Measurements from ENCODE around the gene ZBED4.

Gene ZBED4

DNA sequence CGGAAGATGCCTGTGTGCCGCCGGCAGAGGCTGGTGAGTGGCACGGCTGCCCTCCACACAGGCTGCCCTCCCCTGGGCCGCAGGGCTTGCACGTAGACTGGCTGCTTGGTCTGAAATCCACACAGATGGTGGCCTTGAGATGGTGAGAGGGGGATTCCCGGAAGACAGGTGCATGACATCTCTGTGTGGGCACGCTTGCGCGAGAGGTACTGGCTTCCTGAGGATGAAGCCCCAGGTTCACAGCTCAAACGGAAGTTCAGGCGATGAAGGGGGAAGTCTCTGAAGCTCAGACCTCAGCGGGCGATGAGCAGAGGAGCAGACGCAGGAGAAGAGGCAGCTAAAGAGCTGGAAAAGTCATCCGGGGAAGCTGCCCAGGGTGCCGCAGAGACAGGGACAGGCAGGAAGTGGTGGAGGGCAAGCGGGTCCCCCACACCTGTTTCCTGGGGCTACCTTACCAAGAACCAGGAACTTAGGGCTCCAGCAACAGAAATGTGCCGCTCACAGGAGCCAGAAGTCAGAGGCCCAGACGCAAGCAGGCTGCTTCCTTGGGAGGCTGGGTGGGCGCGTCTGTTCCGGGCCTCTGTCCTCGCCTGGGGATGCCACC is 72.0 kb downstream of the ZBED4 start:
- no peak for DNase-seq

DNA sequence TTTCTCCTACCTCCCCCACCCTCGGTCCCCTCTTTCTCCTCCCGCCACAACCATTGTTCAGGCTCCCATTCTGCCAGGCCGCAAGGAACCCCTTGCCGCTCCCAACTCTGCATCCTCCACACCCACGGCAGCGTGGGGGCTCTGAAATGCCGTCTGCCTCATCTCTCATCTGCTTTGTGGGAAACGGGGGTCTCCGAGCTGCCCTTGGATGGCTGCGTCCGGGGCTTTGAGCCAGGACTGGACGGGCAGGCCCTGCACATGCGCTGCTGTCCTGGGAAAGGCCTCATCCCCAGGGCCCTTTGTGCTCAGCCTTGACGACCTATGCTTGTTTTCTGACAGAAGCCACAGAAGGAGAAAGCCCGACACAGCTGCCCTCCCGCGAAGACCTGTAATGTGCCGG is 73.3 kb downstream of the ZBED4 start:
- no peak for DNase-seq

DNA sequence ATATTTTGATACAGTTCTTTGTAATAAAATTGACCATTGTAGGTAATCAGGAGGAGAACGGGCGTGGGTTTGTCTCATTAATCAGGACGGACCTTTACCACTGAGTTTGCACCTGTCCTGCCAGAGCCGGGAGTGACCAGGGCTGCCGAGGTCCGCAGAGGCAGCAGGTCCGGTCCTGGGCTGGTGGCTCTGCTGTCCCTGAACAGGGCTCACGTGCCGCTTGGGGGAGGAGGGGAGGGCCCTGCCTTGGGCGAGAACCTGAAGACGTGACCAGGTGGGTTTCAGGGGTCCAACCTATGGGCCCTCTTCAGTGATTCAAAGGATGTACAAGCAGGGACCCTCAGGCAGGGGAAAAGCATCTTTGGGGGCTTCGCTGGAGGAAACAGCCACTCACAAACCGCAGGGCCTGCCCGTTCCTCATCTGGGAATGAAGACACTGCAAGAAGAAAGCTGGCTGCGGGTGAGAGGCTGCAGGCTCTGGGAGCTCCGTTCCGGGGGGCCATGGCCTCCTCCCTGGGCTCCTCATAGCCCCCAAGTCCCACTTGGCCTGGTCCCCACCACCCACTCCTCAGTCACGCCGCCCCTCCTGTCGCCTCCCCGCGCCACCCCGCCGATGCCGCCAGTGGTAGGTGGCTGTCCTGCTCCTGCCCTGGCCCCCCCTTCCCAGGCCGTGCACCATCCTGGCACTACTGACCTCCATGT is 74.0 kb downstream of the ZBED4 start:
- no peak for DNase-seq

DNA sequence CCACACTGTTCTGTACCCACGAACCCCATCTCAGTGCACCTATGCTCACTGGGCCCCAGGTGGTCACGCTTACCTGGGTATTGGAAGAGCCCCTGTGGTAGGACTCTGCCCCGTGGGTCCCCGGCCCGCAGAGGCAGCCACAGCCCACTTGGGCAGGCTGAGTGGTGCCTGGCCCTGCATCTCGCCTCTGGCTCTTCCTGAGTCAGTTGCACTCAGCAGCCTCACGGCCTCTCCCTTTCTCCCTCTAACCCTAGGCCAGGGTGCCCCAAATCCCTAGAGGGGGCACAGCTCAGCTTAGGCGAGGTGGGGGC is 74.5 kb downstream of the ZBED4 start:
- DNase-seq, result no peak

DNA sequence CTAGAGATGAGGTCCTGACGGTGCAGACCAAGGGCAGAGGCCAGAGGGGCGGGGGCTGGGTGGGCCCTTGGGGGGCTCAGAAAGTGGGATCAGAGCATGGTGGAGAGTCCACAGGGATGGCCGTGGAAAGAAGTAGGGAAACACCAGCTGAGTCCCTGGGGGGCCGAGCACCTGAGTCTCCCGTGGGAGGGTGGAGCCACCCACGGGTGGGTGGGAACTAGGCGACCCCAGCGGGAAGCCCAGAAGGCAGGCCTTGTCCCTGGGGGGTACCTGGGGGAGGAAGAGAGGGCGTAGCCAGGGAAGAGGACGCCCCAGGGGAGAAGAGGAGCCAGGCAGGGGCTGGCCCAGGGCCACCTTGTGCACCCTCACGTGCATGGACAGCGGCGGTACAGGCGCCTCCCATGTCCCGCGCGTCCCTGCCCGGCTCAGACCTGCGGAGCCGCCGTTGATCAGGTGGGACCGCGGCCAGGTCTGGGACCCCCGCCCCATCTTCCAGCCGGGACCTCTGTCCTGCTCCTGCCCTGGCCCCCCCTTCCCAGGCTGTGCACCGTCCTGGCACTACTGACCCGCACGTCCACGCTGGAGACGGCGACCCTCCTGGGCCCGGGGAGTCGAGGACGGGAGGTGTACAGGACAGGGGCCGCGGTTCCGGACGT is 75.0 kb downstream of the ZBED4 start:
- no peak for DNase-seq

DNA sequence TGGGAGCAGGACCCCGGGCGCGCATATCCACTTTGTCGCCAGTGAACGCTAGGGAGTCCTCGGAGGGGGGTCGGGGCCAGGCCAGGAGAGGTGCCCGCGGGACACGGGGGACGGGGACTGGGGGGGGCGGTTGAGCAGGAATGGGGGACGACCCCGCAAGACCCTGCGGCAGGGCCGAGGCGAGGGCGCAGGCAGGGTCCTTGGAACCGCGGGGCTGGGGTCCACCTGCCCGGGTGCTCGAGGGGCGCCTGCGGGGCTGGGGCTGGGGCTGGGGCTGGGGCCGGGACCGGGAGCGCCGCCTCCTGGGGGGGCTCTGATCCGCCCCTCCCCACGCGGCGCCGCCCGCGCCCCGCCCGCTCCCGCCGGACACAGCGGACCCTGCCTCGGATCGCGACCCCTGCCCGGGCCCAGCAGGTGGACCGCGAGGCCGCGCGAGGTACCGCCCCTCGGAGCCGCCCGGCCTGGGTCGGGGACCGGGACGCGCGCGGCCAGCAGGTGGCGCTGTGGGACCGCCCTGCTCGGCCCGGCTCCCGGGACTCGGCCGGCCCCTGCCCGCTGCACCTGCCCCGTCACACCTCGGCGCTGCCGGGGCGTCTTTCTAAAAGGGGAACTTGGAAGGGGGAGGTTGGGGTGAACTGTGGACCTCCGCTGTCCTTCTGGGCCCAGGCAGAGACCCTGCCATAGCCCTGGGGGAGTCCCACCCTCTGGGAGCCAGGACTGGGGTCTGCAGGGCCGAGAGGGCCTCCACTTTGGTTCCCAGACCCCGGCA is 75.8 kb downstream of the ZBED4 start:
- no peak for DNase-seq

DNA sequence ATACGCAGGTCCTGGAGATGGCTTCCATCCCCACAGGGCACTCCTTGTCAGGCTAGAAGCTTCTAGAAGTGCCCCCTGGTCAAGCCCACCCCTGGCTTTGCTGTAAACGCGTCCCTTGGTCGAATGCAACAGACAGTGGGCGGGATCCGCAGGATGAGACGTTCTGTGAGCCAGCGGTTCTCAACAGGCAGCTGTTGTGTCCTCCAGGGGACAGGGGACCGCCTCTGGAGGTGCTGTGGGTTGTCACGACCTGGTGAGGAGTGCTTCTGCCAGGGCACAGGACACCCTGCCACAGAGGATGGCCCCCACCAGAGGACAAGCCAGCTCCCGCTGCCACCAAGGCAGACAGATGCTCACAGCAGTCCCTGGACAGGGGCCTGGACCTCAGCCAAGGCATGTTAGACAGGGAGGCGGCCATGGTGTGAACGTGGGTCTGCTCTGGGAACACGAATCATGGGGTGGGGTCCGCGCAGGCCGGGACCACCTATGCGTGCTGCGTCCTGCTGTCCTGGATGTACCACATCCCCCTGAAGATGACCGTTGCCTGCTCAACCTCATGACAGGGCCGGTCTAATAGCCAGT is 76.4 kb downstream of the ZBED4 start:
- DNase-seq, result no peak

DNA sequence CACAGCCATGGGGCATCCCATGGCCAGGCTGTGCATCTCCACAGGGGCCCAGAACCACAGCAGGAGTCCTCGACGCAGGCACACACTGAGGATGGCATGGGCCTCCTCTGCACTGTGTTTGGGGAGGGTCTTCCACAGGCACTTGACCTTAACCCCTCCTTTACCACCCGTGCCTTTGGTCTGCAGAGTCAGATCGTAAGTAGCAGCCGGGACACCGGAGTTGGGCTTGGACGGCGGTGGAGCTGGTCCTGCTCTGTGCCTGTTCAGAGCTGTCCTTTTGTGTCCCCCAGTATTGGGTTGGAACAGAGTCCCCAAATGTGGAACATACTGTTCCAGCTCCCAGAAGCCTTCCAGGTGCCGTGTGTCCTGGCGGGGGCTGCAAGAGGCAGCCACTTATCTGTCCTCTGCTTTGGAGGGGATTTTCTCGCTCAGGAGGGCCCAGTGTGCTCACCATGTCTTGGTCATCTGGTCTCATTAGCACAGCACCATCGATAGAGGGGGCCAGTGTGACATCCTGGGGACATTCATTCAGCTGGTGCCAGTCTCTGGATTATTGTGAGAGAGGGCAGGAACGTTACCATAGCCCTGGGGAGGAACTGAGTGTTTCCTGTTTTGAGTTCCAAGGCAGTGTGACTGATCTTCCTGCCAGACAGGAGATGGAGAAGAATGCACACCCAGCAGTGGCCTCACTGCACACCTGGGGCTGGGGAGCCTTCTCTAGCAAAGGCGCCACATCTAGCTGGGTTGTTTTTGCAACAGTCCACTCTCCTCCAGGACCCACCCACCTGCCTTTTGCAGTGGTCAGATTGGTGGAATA is 77.2 kb downstream of the ZBED4 start:
- DNase-seq, result peak; percentile 82

DNA sequence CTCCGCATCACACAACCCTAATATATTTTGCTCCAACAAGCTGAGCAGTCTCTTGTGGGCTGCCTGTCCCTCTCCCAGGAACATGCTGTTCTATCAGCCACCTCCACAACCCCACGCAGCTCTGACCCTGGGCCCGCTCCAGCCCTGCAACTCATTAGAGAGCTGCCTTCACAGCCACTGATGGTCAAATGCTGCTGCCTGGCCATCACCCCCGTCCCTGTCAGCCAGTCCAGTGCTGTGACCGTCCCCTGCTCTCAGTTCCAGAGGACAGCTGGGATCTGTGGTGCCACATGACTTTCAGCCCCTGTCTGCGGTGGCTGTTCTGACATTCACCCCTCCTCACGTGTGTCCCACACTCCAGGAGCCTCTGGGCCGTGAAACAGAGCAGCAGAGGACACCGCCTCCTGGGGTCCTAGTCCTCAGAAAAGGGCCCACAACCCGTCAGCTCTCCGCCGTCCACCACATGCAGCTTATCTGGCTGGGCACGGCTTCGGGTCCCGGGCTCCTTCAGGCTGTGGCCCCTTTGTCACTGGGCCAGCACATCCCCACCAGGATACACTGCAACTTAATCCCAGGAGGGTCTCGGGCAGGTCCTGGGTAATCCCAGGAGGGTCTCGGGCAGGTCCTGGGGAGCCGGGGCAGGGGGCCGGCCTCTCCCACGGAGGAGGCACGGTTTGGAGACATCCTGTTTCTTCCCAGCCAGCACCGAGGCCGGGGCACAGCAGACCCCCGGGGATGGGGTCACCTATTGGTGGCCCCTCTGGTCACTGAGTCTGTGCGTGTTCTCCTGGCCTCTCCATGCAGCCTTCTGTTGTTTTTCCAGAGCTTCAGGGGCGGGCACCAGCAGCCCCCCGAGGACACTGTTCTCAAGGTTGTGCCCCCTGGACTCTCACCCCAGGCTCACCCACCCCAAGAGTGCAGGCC is 79.9 kb downstream of the ZBED4 start:
- no peak for DNase-seq

DNA sequence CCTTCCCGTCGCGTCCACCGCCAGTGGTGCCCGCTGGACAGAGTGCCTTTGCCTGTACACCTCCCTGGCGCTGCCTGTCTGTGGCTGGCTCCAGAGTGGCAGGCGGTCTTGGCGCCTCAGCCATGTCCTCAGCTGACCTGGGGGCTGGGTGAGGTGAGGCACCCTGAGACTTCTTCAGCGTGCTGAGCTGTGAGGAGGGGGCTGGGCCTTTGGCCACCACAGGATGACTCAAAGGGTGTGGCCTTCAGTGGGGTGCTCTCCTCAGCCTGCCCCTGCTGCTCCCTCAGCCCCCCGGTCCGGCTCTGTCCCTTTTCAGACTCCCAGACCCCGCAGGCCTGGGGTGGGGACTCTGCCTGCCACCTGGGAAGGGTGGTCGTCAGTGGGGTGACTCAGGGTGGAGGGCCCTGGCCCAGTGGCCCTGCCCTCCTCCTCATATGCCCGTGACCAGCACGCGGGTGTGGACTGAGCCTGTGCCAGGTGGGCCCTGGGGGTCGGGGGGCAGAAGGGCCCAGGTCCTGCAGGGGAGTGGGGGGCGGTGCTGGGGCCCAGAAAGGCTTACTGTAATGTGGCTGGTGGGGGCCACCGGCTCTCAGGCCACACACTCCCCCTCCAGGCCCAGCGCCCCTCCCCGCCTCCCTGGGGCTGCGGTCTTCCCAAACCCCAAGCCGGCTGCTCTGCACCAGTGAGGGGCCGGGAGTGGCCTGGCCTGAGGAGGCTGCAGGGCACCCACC is 80.7 kb downstream of the ZBED4 start:
- no peak for DNase-seq

DNA sequence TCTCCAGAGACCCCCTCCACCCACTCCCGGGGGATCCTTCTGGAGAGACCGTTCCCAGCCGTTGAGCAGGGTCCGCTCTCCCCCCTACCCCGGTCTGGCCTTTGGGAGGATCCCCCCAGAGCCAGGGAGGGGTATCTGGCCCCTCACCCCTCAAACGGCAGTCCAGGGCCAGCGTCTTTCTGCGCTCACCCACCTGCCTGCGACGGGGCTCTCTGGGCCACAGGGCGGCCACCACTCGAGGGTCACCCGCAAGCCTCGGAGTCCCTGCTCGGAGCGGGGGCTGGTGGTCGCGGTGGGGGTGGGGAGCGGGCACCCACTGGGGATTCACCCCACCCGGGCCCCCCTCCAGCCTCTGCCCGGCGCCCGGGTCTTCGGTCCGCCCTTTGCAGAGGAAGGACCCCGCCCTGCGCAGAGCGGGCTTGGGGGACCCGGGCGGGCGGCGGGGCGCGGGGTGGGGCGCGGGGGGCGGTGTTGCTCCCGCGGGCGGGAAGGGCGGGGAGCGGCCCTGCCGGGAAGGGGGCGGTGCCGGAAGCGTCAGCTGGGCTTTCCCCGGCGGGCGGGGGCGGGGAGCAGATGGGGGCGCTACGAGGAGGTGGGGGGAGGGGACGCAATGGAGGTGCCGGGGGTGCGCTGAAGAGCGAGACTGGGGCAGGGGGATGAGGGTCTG is 81.4 kb downstream of the ZBED4 start:
- peak; percentile 21 for DNase-seq

DNA sequence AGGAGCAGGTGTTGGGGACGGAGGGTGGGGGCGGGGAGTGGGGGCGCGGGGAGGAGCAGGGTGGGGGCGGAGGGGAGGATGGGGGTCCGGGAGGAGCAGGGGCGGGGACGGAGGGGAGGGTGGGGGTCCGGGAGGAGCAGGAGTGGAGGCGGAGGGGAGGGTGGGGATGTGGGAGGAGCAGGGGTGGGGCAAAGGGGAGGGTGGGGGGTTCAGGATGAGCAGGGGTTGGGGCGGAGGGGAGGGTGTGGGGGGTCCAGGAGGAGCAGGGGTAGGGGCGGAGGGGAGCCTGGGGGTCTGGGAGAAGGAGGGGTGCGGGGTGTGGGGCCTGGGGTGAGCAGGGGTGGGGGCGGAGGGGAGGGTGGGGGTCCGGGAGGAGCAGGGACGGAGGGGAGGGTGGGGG is 81.9 kb downstream of the ZBED4 start:
- DNase-seq, result no peak

DNA sequence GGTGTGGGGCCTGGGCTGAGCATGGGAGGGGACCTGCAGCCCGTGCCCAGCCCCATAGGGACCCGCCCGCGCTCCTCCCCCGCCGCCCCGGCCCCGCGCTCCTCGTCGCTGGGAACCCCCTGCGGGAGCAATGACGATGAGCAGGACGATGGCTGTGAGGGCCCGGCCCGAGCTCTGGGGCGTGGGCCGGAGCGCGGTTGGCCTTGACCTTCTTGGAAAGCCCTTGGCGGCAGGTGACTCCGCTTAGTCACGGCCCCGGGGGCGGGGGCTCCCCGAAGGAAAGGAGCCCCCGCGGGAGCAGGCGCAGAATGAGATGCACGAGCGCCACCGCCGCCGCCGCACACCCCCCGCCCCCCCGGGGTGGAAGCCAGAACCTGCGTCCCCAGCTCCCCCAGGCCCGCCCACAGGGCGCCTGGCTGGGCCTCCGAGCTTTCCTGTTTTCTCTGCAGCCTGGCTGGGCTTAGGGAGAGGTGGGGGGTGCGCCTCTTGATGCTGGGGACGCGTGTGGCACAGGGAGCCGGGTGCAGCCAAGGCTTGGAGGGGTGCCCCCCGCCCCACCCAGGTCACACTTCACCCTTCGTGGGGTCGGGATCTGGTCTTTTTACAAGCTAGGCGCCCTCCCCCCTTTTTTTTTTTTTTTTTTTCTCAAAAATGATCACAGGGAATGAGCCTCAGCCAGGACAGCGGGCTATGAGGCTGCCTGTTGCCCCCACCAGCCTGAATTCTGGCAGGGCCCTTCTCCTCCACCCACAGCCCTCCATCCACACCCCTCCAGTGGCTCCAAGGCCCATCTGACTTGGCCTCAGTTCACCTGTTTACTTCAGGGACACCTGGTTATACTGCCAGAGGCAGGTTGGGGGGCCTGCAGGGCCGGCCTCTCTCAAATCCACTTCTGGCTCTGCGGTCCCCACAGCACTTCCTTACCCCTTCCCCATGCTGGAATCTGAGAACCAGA is 82.7 kb downstream of the ZBED4 start:
- DNase-seq, result peak; percentile 75

DNA sequence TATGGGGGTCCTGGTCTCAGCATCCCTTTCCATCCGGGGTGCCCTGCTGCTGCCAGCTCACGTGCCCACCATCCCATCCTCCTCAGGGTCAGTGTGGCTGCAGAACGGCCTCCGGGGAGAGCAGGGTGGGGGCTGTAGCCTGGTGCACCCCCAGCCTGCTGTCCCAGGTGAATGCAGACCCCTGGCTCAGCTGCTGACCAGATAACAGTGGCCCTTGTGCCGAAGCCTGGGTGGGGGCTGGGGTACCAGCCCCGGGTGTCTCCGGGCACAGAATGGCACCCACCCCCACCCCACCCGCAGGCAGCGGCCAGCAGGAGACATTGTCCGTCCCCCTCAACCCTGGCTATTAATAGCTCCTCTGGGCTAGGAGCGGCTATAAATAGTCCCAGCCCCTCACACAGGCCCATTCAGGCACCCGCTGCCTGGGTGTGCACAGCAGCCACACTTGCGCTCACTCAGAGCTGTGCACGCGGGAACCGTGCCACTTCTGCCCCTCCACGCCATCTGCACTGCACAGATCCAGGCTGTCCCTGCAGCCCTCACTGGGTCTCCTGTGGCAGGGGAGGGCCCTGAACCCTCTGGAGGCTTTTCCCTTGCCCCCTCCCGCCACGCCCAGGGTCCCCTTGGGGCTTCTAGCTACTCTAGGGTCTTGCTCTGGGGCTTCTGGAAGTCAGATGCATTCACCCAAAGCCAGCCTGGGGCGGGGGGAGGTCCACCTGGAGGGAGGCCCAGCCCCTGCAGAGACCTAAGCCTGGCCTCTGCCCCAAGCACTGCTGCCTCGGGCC is 83.5 kb downstream of the ZBED4 start:
- peak; percentile 10 for DNase-seq

DNA sequence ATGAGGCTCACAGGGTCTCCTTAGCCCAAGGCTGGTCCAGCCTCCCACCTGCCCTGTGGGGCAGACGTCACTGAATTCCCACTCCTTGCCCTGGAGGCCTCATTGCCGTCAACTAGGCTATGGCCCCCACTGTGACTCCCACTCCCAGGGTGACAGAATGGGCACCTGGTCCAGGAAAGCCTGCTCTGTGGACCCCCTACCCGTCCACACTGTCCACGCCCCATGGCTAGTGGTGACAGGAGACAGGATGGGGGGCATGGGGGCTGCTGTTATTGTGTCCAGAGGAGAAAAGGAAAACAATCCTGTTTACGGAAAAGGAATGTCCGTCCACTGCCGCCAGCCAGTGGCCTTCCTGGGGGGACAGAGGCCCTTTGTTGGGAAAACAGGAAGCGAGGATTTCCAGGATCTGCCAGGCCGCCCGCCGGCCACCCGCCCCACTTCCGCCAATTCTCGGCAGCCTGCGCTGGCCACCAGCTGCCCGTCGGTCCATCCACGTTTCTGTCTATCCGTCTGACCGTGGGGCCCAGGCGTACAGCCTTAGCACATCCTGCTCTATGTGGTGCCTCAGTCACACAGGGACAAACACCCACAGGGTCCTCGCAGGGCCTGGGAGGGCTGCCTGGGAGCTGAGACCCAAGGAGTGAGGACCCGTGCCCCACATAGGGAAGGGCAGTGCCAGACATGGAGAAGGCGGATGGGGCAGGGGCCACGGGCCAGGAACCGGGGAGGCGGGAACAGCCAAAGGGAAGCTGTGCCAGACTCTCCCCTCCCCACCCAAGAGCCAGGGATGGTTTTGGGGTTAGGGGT is 84.3 kb downstream of the ZBED4 start:
- DNase-seq, result no peak

DNA sequence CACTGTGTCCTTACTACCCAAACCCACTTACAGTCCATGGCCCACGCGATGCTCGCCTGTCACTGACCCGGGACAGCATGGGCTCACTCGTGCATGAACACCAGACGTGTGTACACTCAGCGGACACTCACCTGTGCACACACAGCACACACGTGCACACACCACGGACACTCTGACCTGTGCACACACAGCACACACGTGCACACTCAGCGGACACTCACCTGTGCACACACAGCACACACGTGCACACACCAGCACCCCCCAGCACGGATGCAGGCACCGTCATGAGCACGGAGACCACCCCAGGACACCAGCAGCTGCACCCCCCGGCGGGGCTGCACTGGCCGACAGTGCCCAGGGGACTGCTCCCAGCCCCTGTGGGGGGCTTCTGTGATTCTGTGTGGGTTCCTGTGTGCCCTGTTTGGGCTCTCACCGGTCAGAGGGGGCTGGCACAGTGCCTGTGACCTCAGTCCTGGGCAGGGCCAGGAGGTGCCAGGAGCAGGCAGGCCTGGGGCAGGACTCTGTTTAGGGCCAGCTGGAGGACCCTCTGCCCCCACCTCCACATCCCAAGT is 85.0 kb downstream of the ZBED4 start:
- DNase-seq, result no peak

Data from DMS153 (cell line).